ENCODE data around the gene SCRT2. TPM values are rescaled to one million over a fixed set of nuclear protein-coding genes. Genes with fewer than 3 reads are reported as not detected.

The SCRT2 gene
- total RNA-seq, 1 experiment from 2014 or later = not detected

- no peak overlapping the region for H3K4me3 ChIP-seq (ENCODE audit: low read depth in 2 of 2, low read length in 2 of 2)
- BruUV-seq (replicated peaks) = no TSS peak
- H3K4me1 ChIP-seq (ENCODE audit: control insufficient read depth, insufficient read depth, low read length) = no peaks in the 10 kb centered on the region
- intact Hi-C loops (cut with micrococcal nuclease; ENCODE audit: unreplicated experiment) (no loop called here), in situ Hi-C loops (cut with HindIII; ENCODE audit: low pct_unique_long_range_greater_than_20kb, low sequenced_read_pairs) (no loop called here)
- H3K27me3 ChIP-seq (ENCODE audit: control insufficient read depth, insufficient read depth, low read length) = peaks cover 4% of the 10 kb centered on the region; the same call in 1 of the 2 replicates
- no peak for DNase-seq (ENCODE audit: low read depth, low spot score)
- TF ChIP-seq CTCF (IDR thresholded peaks at IDR 0.05) (no peak), SIN3A (IDR thresholded peaks at IDR 0.05; ENCODE audit: borderline replicate concordance, insufficient read depth, low read depth, low read length) (no peak), POLR2AphosphoS5 (IDR thresholded peaks at IDR 0.05; ENCODE audit: low read depth, low read length) (no peak), REST (IDR thresholded peaks at IDR 0.05; ENCODE audit: insufficient read depth in 1 of 2, low read depth in 2 of 2, low read length in 1 of 2) (no peak)
- no peaks in the 10 kb centered on the region for H3K9me3 ChIP-seq (ENCODE audit: control insufficient read depth, insufficient read depth, low read depth, low read length)
- no peak overlapping the region for H3K27ac ChIP-seq (ENCODE audit: low read length)
- H3K36me3 ChIP-seq (ENCODE audit: control insufficient read depth, insufficient read depth, low read length) = no peaks in the 10 kb centered on the region
- ATAC-seq = no peak
- POLR2A ChIA-PET = no interaction called here
- CTCF ChIA-PET = no interaction called here
These were observed 6.0 kb downstream of the SCRT2 start for GRCh38 chr20:669573-669972.

GRCh38 chr20:668638-669037 lies 7.0 kb downstream of the SCRT2 start:
- POLR2A ChIA-PET = no interaction called here
- H3K27me3 ChIP-seq (ENCODE audit: control insufficient read depth, insufficient read depth, low read length) = no peaks in the 10 kb centered on the region
- in situ Hi-C loops (cut with HindIII; ENCODE audit: low pct_unique_long_range_greater_than_20kb, low sequenced_read_pairs) = no loop called here

More at GRCh38 chr20:668638-669037, 7.0 kb downstream of the SCRT2 start:
- no peak overlapping the region for H3K4me3 ChIP-seq (ENCODE audit: low read depth in 2 of 2, low read length in 2 of 2)
- no TSS peak for BruUV-seq (replicated peaks)
- H3K4me1 ChIP-seq (ENCODE audit: control insufficient read depth, insufficient read depth, low read length) = no peaks in the 10 kb centered on the region
- H3K9me3 ChIP-seq (ENCODE audit: control insufficient read depth, insufficient read depth, low read depth, low read length) = no peaks in the 10 kb centered on the region
- ATAC-seq (no peak), DNase-seq (ENCODE audit: low read depth, low spot score) (no peak)
- intact Hi-C loops (cut with micrococcal nuclease; ENCODE audit: unreplicated experiment) = no loop called here
- TF ChIP-seq TCF7L2 (IDR thresholded peaks at IDR 0.05; ENCODE audit: low read depth, low read length) (no peak), REST (IDR thresholded peaks at IDR 0.05; ENCODE audit: insufficient read depth in 1 of 2, low read depth in 2 of 2, low read length in 1 of 2) (no peak), POLR2AphosphoS5 (IDR thresholded peaks at IDR 0.05; ENCODE audit: low read depth, low read length) (no peak), SIN3A (IDR thresholded peaks at IDR 0.05; ENCODE audit: borderline replicate concordance, insufficient read depth, low read depth, low read length) (no peak), CTCF (IDR thresholded peaks at IDR 0.05) (no peak)
- CTCF ChIA-PET = interaction anchor here (1.6 kb wide), 1 partner anchor 71 kb away, joined by 8 read pairs; no protein-coding TSS in a partner anchor
- no peak overlapping the region for H3K27ac ChIP-seq (ENCODE audit: low read length)
- H3K36me3 ChIP-seq (ENCODE audit: control insufficient read depth, insufficient read depth, low read length) = no peaks in the 10 kb centered on the region

All from Panc1 (cell line).